ENCODE data around the gene HYI.
"Not testable (repeated sequence)": the region's sequence is repeated elsewhere in the genome, so short reads cannot be mapped to it uniquely, and the experiment has no call there.

The HYI gene

DNA sequence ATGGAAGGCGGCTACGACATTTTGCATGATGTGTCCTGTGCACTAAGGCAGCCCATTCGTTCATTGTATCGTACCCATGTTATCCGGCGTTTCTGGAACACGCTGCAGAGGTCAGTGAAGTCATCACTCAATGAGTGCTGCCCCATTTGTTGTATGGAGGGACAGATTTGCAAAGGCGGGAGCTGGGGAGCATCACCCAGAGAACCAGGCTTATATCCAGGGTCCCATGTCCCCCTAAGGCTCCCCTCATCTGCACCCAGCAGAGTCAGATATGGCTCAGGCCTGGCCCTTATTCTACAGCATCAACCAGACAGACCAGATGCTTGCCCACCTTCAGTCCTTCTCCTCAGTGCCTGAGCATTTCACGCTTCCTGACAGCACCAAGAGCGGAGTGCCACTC is 32.9 kb downstream of the HYI start:
- DNase-seq (ENCODE audit: low read depth), result no peak
- TF ChIP-seq, protein P1, sequence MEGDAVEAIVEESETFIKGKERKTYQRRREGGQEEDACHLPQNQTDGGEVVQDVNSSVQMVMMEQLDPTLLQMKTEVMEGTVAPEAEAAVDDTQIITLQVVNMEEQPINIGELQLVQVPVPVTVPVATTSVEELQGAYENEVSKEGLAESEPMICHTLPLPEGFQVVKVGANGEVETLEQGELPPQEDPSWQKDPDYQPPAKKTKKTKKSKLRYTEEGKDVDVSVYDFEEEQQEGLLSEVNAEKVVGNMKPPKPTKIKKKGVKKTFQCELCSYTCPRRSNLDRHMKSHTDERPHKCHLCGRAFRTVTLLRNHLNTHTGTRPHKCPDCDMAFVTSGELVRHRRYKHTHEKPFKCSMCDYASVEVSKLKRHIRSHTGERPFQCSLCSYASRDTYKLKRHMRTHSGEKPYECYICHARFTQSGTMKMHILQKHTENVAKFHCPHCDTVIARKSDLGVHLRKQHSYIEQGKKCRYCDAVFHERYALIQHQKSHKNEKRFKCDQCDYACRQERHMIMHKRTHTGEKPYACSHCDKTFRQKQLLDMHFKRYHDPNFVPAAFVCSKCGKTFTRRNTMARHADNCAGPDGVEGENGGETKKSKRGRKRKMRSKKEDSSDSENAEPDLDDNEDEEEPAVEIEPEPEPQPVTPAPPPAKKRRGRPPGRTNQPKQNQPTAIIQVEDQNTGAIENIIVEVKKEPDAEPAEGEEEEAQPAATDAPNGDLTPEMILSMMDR (IDR thresholded peaks at IDR 0.05; ENCODE audit: low read depth, low read length, missing control alignments), result no peak
- H3K4me3 ChIP-seq (ENCODE audit: low read depth, low read length), result no peak overlapping the region

- DNase-seq (ENCODE audit: low read depth), result no peak
- no peak overlapping the region for H3K4me3 ChIP-seq (ENCODE audit: low read depth, low read length)
Measured at GRCh38 chr1:43419627-43420425, 33.9 kb downstream of the HYI start.

GRCh38 chr1:43418858-43419257 is 34.9 kb downstream of the HYI start:
- TF ChIP-seq, protein P1 (IDR thresholded peaks at IDR 0.05; ENCODE audit: low read depth, low read length, missing control alignments), result no peak
- no peak for DNase-seq (ENCODE audit: low read depth)
- no peak overlapping the region for H3K4me3 ChIP-seq (ENCODE audit: low read depth, low read length)

More at GRCh38 chr1:43419627-43420425, 33.9 kb downstream of the HYI start:
- TF ChIP-seq, protein P1 (IDR thresholded peaks at IDR 0.05; ENCODE audit: low read depth, low read length, missing control alignments), result no peak

DNA sequence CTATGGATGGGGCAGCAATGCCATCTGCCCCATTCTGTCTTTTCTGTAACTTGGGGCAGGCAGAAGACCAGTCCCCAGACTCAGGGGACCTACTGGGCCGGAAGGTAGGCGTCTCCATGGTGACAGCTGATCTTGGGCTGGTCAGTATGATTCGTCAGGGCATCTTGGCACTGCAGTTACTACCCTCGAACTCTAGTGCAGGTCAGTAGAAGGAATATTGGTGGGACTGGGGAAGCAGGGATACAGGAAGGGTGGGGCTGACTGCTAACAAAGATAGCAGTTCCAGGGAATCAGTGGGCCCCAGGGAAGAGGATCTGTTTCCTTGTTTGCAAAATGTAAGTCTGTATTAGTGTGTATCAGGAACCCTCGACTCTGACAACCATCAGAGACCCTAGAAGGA is 37.8 kb downstream of the HYI start:
- DNase-seq (ENCODE audit: low read depth), result no peak
- no peak overlapping the region for H3K4me3 ChIP-seq (ENCODE audit: low read depth, low read length)
- TF ChIP-seq, protein P1 (IDR thresholded peaks at IDR 0.05; ENCODE audit: low read depth, low read length, missing control alignments), result no peak

DNA sequence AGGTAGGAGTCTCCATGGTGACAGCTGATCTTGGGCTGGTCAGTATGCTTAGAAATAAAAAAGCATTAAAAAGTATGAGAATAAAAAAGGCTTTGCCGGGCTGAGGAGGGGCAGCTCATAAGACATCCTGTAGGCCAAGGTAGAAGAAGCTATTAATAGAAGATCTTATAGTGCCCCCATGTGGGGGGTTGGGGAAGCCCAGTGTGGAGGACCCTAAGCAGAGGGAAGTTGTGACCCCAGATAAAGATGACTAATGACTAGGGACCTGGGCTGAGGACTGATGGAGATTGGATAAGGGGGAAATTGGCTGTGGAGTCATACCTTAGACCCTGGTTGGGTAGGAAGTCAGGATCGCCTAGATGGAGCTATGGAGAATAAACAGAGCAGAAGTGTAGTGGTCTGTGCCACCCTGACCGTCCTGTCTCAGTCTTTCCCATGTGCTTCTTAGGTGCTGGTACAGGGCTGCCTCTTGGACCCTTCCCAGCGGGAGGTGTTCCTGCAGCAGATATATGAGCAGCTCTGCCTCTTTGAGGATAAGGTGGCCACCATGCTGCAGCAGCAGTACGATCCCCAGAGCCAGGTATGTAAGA is 39.0 kb downstream of the HYI start:
- no peak overlapping the region for H3K4me3 ChIP-seq (ENCODE audit: low read depth, low read length)
- DNase-seq (ENCODE audit: low read depth), result no peak
- TF ChIP-seq, protein P1 (IDR thresholded peaks at IDR 0.05; ENCODE audit: low read depth, low read length, missing control alignments), result peak; percentile 50

DNA sequence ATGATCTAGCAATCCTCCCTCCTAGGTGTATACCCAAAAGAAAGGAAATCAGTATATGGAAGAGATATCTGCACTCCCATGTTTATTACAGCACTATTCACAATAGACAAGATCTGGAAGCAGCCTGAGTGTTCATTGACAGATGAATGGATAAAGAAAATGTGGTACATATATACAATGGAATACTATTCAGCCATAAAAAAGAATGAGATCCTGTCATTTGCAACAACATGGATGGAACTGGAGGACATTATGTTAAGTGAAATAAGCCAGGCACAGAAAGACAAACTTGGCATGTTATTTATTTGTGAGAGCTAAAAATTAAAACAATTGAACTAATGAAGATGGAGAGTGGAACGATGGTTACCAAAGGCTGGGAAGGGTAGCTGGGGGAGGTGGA is 40.3 kb downstream of the HYI start:
- DNase-seq (ENCODE audit: low read depth), result not testable (repeated sequence)

GRCh38 chr1:43410571-43410970 is 43.2 kb downstream of the HYI start:
- TF ChIP-seq, protein P1 (IDR thresholded peaks at IDR 0.05; ENCODE audit: low read depth, low read length, missing control alignments), result no peak
- DNase-seq (ENCODE audit: low read depth), result no peak
- no peak overlapping the region for H3K4me3 ChIP-seq (ENCODE audit: low read depth, low read length)

More for the DNA sequence above, 40.3 kb downstream of the HYI start:
- not testable (repeated sequence) for H3K4me3 ChIP-seq (ENCODE audit: low read depth, low read length)
